ENCODE data around the gene FLVCR2. TPM values are rescaled to one million over a fixed set of nuclear protein-coding genes. Genes with fewer than 3 reads are reported as not detected.

The FLVCR2 gene
- total and polyA plus RNA-seq, 2 of the 13 experiments (the other 11 are each of a cell fraction or from before 2014, with no cell fraction given): 9.9 to 10.5 TPM

GRCh38 chr14:75578102-75578785 is at the start of gene FLVCR2 (continued):
- TF ChIP-seq THAP9 (CRISPR knock-in tag; IDR thresholded peaks at IDR 0.05; ENCODE audit: borderline replicate concordance): no peak
- peak; percentile 46; the same call in 1 of the 2 replicates for TF ChIP-seq POLR2G (IDR thresholded peaks at IDR 0.05; ENCODE audit: low read depth, low read length)
- TF ChIP-seq XBP1 (CRISPR knock-in tag; IDR thresholded peaks at IDR 0.05): no peak
- no peak for TF ChIP-seq ZFP36 (IDR thresholded peaks at IDR 0.05; ENCODE audit: borderline replicate concordance, low read depth, low read length, partially characterized antibody)
- TF ChIP-seq ZBTB44 (CRISPR knock-in tag; IDR thresholded peaks at IDR 0.05): no peak
- TF ChIP-seq ZNF580 (CRISPR knock-in tag; IDR thresholded peaks at IDR 0.05; ENCODE audit: borderline replicate concordance, low read depth): no peak
- no peak for TF ChIP-seq NFKBIZ (CRISPR knock-in tag; IDR thresholded peaks at IDR 0.05)
- TF ChIP-seq HIC2 (CRISPR knock-in tag; IDR thresholded peaks at IDR 0.05; ENCODE audit: low read depth): no peak
- TF ChIP-seq ZNF253 (CRISPR knock-in tag; IDR thresholded peaks at IDR 0.05; ENCODE audit: borderline replicate concordance): no peak
- TF ChIP-seq RNF219 (CRISPR knock-in tag; IDR thresholded peaks at IDR 0.05): no peak
- TF ChIP-seq STAT6 (CRISPR knock-in tag; IDR thresholded peaks at IDR 0.05; ENCODE audit: borderline replicate concordance): no peak
- TF ChIP-seq RBM39 (IDR thresholded peaks at IDR 0.05; ENCODE audit: low read depth, low read length, poor library complexity, severe bottlenecking): no peak
- 0 out of 2 replicates have a peak, but pooled peaks have one; percentile 6 for TF ChIP-seq HOXA3 (CRISPR knock-in tag; IDR thresholded peaks at IDR 0.05)
- peak; percentile 72 for TF ChIP-seq BHLHE40 (IDR thresholded peaks at IDR 0.05; ENCODE audit: low read length)
- no peak for TF ChIP-seq MEIS1 (CRISPR knock-in tag; IDR thresholded peaks at IDR 0.05; ENCODE audit: borderline replicate concordance)
- TF ChIP-seq KAT7 (CRISPR knock-in tag; IDR thresholded peaks at IDR 0.05; ENCODE audit: borderline replicate concordance): 0 out of 2 replicates have a peak, but pooled peaks have one; percentile 45

All from HepG2 (cell line).